SJCRH30 (cell line): Measurements from ENCODE around the gene PDHA1. TPM values are rescaled to one million over a fixed set of nuclear protein-coding genes. Genes with fewer than 3 reads are reported as not detected.

ENCODE experiments used
- DNase-seq, 2 experiments: peaks; one replicate each; pipeline ENCODE4 v3.0.0-alpha.2; 2015 to 2020
- H3K27ac ChIP-seq: fragments of 250-450 bp; sonication (Bioruptor Pico); 2 replicates; pipeline ENCODE4 v1.5.1; 2020; ENCODE audit warnings: mild to moderate bottlenecking, moderate library complexity
- H3K27me3 ChIP-seq: fragments of 250-450 bp; sonication (Bioruptor Pico); 2 replicates; pipeline ENCODE4 v1.5.1; 2020; ENCODE audit warnings: mild to moderate bottlenecking, moderate library complexity
- H3K36me3 ChIP-seq: fragments of 250-450 bp; sonication (Bioruptor Pico); 2 replicates; pipeline ENCODE4 v1.5.1; 2020; ENCODE audit warnings: mild to moderate bottlenecking, moderate library complexity
- H3K4me1 ChIP-seq: fragments of 250-450 bp; sonication (Bioruptor Pico); 2 replicates; pipeline ENCODE4 v1.5.1; 2020; ENCODE audit warnings: mild to moderate bottlenecking, moderate library complexity
- H3K4me3 ChIP-seq: fragments of 250-450 bp; sonication (Bioruptor Pico); 2 replicates; pipeline ENCODE4 v1.5.1; 2020; ENCODE audit warnings: mild to moderate bottlenecking, moderate library complexity
- H3K9me3 ChIP-seq: fragments of 250-450 bp; sonication (Bioruptor Pico); replicated peaks from 2 replicates; pipeline ENCODE4 v1.5.1; 2020; ENCODE audit warnings: mild to moderate bottlenecking, moderate library complexity
- total RNA-seq: library from RNA; depleted of rRNA; stranded (reverse); fragments of >200 nt; shearing (Covaris generic); gene quantifications from 2 replicates; pipeline ENCODE4 v1.2.3, GENCODE V29; 2014

PDHA1 gene
- total RNA-seq, 1 experiment from 2014 or later, result 378 TPM

- no peaks in the 10 kb centered on the region for H3K4me1 ChIP-seq
- H3K36me3 ChIP-seq, result peaks cover 76% of the 10 kb centered on the region
- no peak overlapping the region for H3K4me3 ChIP-seq
- no peaks in the 10 kb centered on the region for H3K27me3 ChIP-seq
- DNase-seq, result no peak
- no peaks in the 10 kb centered on the region for H3K9me3 ChIP-seq
- no peak overlapping the region for H3K27ac ChIP-seq
These were observed 17.2 kb downstream of the PDHA1 start for GRCh38 chrX:19360903-19361302.

DNA sequence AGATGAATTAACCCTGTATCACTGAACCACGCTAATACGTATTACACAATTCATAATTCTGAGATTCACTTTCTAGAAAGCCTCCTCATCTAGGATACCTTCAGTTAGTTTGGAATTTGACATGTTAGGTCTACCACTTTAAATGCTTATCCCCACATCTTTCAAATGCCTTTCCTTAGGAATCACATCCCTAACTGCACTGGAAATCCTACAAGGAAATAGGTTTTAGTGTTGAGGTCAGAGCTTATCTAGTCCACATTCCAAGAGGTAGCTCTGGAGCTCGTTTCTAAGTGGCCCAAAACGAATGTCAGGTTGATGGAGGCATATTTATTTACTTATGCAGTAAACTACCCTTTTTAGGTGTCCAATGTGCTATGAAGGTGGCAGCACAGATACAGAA, 18.0 kb downstream of the PDHA1 start:
- Histone ChIP-seq H3K9me3 (no peaks in the 10 kb centered on the region), H3K4me1 (no peaks in the 10 kb centered on the region), H3K27me3 (no peaks in the 10 kb centered on the region), H3K27ac (no peak overlapping the region), H3K36me3 (peaks cover 69% of the 10 kb centered on the region), H3K4me3 (no peak overlapping the region)
- no peak for DNase-seq

- no peak for DNase-seq
- H3K9me3 ChIP-seq, result no peaks in the 10 kb centered on the region
These were observed 24.8 kb downstream of the PDHA1 start for GRCh38 chrX:19368576-19368975.

DNA sequence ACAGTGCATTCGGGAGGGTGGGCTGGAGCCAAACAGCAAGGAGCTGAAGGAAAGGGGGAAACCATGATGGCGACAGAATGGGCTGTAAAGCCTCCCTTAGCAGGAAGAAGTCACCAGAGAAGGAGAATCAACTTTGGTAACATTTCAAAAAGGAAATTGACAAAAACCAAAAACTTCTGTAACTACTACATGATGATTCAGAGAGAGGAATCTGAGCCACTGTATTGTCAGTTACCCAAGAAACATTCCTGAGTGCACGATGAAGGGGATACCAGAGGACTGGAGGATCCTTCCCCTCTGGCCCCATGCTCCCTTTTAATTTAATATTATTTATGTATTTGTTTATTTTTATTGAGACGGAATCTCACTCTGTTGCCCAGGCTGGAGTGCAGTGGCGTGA, 26.3 kb downstream of the PDHA1 start:
- no peak for DNase-seq
- H3K9me3 ChIP-seq, result no peaks in the 10 kb centered on the region
- no peaks in the 10 kb centered on the region for H3K4me1 ChIP-seq
- H3K4me3 ChIP-seq, result no peak overlapping the region
- H3K36me3 ChIP-seq, result no peaks in the 10 kb centered on the region
- H3K27ac ChIP-seq, result no peak overlapping the region
- no peaks in the 10 kb centered on the region for H3K27me3 ChIP-seq

More at GRCh38 chrX:19368576-19368975, 24.8 kb downstream of the PDHA1 start:
- Histone ChIP-seq H3K36me3 (peaks cover 7% of the 10 kb centered on the region; the same call in 1 of the 2 replicates), H3K4me1 (no peaks in the 10 kb centered on the region), H3K4me3 (no peak overlapping the region), H3K27me3 (no peaks in the 10 kb centered on the region), H3K27ac (no peak overlapping the region)

- Histone ChIP-seq H3K4me1 (no peaks in the 10 kb centered on the region), H3K9me3 (no peaks in the 10 kb centered on the region), H3K27me3 (no peaks in the 10 kb centered on the region), H3K27ac (no peak overlapping the region), H3K4me3 (peak overlapping the region; percentile 51), H3K36me3 (no peaks in the 10 kb centered on the region)
- DNase-seq, result peak; percentile 69 to 85
These were observed 28.4 kb downstream of the PDHA1 start for GRCh38 chrX:19372170-19372546.

DNA sequence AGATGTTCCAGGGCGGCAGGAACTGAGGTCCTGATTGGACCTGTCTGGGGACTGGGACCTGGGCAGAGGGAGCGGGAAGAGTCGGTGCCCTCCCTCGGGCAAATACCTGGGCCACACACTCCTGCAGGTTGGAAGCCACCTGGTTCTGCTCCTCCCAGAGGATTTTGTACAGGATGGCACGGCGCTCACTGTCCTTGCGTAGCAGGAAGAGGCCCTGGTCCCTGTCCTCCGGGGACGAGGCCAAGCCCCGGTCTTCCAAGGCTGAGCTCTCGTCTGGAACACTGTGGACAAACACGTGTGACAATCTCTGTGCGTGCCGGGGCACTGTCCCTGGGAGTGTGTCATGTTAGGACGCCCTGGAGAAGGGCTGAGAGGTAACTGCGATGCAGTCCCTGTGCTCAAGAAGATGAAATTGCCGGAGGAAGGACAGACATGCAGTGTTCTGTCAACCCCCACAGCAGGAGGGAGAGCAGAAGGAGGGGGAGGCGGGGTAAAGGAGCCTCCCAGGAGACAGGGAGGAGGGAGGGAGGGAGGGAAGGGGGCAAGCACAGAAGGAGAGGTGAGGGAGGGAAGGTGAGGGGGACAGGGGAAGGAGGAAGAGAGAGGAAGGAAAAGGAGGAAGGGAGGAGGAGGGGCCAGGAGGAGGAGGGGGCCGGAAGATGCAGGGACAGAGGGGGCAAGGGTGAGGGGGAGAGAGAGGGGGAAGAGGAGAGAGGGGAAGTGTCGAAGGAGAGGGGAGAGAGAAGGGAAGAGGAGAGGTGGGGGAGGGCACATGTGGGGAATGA, 29.0 kb downstream of the PDHA1 start:
- Histone ChIP-seq H3K27ac (no peak overlapping the region), H3K9me3 (no peaks in the 10 kb centered on the region), H3K27me3 (no peaks in the 10 kb centered on the region), H3K4me1 (no peaks in the 10 kb centered on the region), H3K4me3 (peak overlapping the region; percentile 51), H3K36me3 (no peaks in the 10 kb centered on the region)
- DNase-seq, result peak; percentile 15 to 29

GRCh38 chrX:19373351-19373891, 29.7 kb downstream of the PDHA1 start:
- Histone ChIP-seq H3K36me3 (no peaks in the 10 kb centered on the region), H3K9me3 (no peaks in the 10 kb centered on the region), H3K27me3 (no peaks in the 10 kb centered on the region), H3K27ac (no peak overlapping the region), H3K4me1 (no peaks in the 10 kb centered on the region), H3K4me3 (no peak overlapping the region)
- DNase-seq, result no peak

DNA sequence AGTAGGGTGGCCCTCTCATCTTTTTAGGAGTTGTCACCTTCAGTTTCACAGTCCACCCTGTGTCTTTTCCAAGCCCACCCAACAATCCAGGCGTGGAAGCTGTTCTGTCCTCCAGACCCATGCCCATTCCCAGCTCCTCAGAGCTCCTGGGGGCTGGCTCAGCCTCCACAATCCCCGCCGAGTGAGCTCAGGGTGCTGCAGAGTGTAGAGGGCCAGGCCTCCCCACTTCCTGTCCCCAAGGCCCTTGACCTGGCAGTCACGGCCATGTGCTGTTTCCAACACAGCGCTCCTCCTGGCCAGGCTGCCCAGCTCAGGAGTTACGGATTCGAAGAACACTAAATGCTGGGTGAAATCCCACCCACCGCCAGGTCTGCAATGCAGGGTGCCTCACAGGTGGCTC, 31.8 kb downstream of the PDHA1 start:
- Histone ChIP-seq H3K9me3 (no peaks in the 10 kb centered on the region), H3K27me3 (no peaks in the 10 kb centered on the region), H3K27ac (no peak overlapping the region), H3K4me1 (no peaks in the 10 kb centered on the region), H3K36me3 (no peaks in the 10 kb centered on the region), H3K4me3 (no peak overlapping the region)
- no peak for DNase-seq

GRCh38 chrX:19377799-19378198, 34.1 kb downstream of the PDHA1 start:
- H3K4me3 ChIP-seq, result no peak overlapping the region

DNA sequence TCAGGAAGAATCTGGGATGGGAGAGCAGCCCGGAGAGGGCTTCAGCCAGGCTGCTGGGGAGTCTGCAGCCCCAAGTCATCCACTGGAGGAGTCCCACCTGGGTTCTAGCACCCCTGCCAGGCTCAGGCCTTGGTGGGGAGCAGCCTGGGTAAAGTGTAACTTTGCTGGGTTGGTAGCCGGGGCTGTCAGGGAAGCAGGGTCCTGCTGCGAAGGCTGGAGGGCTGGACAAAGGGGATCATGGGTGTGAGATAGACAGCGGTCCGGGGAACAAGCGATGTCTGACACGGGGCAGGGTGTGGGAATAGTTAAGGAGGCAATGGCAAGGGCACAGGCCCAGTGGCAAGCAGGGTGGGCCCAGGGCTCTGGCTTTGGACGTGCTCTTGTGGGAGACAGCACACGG, 37.6 kb downstream of the PDHA1 start:
- Histone ChIP-seq H3K9me3 (no peaks in the 10 kb centered on the region), H3K4me1 (no peaks in the 10 kb centered on the region), H3K4me3 (no peak overlapping the region), H3K27ac (no peak overlapping the region), H3K27me3 (no peaks in the 10 kb centered on the region), H3K36me3 (no peaks in the 10 kb centered on the region)
- DNase-seq, result no peak

More at GRCh38 chrX:19377799-19378198, 34.1 kb downstream of the PDHA1 start:
- DNase-seq, result no peak
- no peak overlapping the region for H3K27ac ChIP-seq
- H3K9me3 ChIP-seq, result no peaks in the 10 kb centered on the region
- no peaks in the 10 kb centered on the region for H3K4me1 ChIP-seq
- H3K27me3 ChIP-seq, result no peaks in the 10 kb centered on the region
- no peaks in the 10 kb centered on the region for H3K36me3 ChIP-seq

GRCh38 chrX:19382555-19383145, 38.9 kb downstream of the PDHA1 start:
- peak; percentile 58 to 65 for DNase-seq
- H3K4me3 ChIP-seq, result no peak overlapping the region
- no peaks in the 10 kb centered on the region for H3K27me3 ChIP-seq
- H3K36me3 ChIP-seq, result no peaks in the 10 kb centered on the region
- H3K27ac ChIP-seq, result no peak overlapping the region
- no peaks in the 10 kb centered on the region for H3K4me1 ChIP-seq
- no peaks in the 10 kb centered on the region for H3K9me3 ChIP-seq

DNA sequence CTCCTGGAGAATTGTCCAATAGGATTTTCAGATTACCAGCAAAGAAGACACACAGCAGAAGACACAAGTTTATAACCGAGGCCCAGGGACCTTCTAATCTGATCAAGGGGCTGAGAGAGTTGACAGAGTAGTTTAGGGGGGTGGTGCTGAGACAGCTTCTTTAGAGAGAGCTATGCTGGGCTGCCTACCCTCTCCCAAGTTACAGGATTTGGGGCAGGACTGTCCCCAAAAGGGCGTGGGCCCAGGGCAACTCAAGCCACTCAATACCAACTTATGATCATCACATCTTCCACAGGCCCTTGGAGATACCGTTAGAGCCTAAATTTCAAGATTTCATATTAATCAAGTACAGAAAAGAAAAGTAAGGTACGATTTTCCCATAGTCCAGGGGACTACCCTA, 43.0 kb downstream of the PDHA1 start:
- Histone ChIP-seq H3K4me3 (no peak overlapping the region), H3K27ac (no peak overlapping the region), H3K36me3 (no peaks in the 10 kb centered on the region), H3K9me3 (no peaks in the 10 kb centered on the region), H3K27me3 (no peaks in the 10 kb centered on the region), H3K4me1 (no peaks in the 10 kb centered on the region)
- no peak for DNase-seq

DNA sequence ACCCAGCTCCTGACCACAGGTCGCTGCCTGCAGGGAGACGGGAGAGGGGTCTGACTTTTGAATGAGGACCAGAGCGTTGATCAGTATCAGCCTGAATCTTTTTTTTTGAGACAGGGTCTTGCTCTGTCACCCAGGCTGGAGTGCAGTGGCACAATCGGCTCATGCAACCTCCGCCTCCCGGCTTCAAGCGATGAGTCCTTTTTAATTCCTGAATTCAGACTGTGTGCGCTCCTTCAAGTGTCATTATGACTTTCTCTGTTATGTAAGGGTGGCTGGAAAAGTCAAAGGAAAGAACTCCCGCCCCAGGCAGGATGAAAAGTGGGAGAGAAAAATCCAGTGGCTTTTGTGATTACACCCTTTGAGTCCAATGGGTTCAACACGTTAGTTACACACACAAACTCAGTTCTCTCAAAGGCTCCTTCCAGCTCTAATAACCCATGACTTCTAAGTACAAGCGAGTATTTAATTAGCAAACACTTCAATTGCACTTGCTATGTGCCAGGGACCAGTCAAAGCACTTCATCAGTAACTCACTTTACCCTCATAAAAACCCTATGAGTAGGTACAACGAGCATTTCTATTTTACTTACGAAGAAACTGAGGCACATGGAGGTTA, 44.4 kb downstream of the PDHA1 start:
- DNase-seq, result no peak
- Histone ChIP-seq H3K36me3 (no peaks in the 10 kb centered on the region), H3K9me3 (no peaks in the 10 kb centered on the region), H3K4me1 (no peaks in the 10 kb centered on the region), H3K27ac (no peak overlapping the region), H3K27me3 (no peaks in the 10 kb centered on the region), H3K4me3 (no peak overlapping the region)

DNA sequence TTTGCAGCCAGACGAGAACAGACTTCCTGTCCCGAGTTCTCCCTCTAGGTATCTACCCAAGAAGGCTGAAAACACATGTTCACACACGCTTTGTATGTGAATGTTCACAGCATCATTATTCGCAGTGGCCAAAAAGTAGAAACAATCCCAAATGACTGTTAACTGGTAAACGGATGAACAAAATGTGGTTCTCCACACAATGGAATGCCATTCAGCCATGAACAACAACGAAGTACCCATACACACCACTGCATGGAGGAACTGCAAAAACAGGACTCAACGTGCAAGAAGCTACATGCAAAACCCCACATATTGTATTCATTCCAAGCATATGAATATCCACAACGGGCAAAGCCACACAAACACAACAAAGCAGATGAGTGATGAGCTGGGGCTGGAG, 45.0 kb downstream of the PDHA1 start:
- DNase-seq, result no peak
- Histone ChIP-seq H3K27ac (no peak overlapping the region), H3K9me3 (no peaks in the 10 kb centered on the region), H3K4me1 (no peaks in the 10 kb centered on the region), H3K4me3 (no peak overlapping the region), H3K36me3 (no peaks in the 10 kb centered on the region), H3K27me3 (no peaks in the 10 kb centered on the region)

- no peak for DNase-seq
- Histone ChIP-seq H3K36me3 (no peaks in the 10 kb centered on the region), H3K4me1 (no peaks in the 10 kb centered on the region)
These were observed 45.6 kb downstream of the PDHA1 start for GRCh38 chrX:19389227-19389845.

More at GRCh38 chrX:19389227-19389845, 45.6 kb downstream of the PDHA1 start:
- Histone ChIP-seq H3K9me3 (no peaks in the 10 kb centered on the region), H3K4me3 (no peak overlapping the region), H3K27me3 (no peaks in the 10 kb centered on the region), H3K27ac (no peak overlapping the region)
